Central memory CD4-positive, alpha-beta T cell (primary cell): ENCODE results near the gene ITGAX.

Experiments
- DNase-seq: peaks from one replicate; pipeline ENCODE4 v3.0.0; 2022

The ITGAX gene

DNA sequence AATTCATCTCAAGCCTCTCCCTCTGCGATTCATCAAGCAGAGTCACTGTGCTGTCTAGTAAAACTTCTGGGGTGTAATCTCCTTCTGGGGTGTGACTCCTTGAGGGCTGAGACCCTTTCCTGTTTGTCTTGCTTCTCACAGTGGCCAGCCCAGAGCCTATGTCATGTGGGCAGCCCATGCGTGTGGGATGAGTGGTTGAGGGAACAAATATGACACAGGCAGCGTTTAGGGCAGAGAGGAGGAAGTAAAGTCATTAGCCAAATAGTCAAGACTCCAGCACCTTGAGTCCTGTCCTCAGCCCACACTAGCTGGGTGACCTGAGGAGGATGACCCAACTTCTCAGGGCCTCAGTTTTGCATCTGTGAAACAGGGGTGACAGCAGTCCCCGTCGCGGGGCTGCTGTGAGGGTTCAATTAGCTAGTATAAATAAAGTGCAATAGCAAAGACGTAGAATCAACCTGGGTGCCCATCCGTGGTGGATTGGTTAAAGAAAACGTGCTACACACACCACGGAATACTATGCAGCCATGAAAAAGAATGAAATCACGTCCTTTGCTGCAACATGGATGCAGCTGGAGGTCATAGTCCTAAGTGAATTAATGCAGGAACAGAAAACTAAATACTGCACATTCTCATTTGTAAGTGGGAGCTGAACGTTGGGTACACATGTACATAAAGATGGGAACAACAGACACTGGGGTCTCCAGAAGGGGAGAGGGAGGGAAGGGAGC is 4.5 kb upstream of the ITGAX start:
- DNase-seq: no peak

- no peak for DNase-seq
These were observed 3.6 kb upstream of the ITGAX start for GRCh38 chr16:31351246-31351941.

DNA sequence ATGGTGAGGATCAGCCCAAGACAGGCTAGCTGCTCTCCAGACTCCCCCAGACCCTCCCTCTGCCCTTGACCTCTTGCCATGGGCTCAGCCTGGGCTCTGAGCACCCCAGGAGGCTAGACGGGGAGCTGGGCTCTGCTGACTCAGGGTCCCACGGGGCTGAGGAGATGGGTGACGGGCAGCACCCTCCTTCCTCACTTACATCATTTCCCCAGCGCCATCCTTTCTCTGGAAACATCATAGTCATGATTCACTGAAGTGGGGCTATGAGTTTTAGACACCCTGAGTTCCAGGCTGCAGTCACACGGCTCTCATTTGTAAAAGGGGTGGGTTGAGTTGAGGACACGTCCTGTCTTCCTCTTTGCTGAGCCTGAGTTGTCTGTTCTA is 3.0 kb upstream of the ITGAX start:
- DNase-seq: no peak

DNA sequence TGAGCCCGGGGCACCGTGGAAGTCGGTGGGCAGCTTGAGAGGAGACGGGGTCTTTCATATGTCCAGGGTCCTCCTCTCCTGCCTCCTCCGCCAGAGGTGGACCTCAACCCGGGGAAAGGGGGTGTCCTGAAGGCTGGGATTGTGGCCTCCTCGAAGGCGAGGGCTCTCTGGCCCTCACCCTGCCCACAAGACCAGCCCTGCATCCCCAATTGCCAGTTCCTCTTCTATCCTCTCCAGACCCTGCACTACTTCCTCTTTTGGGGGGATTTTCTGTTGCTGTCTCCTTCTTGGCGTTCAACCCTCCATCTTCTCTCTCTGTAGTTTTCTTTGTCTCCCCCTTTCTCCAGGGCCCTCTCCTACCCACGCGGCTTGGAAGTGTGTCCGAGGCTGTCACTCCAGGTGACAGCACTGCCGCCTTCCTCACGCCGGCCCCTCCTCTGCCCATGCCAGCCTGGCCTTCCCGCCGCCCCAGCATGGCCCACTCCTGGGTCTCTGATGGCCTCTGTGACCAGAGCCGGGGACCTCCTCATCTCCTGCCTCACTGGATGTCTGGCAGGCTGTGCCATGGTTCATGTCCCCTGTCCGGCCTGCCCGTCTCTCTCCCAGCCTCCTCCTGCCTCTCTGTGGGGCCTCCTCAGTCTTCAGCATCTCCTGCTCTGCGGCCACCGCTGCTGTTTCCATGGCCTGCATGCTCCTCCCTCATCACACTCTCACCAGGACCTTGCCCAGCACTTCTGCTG is 2.4 kb upstream of the ITGAX start:
- no peak for DNase-seq

- no peak for DNase-seq
These were observed 590 bp downstream of the ITGAX start for GRCh38 chr16:31355431-31356100.

DNA sequence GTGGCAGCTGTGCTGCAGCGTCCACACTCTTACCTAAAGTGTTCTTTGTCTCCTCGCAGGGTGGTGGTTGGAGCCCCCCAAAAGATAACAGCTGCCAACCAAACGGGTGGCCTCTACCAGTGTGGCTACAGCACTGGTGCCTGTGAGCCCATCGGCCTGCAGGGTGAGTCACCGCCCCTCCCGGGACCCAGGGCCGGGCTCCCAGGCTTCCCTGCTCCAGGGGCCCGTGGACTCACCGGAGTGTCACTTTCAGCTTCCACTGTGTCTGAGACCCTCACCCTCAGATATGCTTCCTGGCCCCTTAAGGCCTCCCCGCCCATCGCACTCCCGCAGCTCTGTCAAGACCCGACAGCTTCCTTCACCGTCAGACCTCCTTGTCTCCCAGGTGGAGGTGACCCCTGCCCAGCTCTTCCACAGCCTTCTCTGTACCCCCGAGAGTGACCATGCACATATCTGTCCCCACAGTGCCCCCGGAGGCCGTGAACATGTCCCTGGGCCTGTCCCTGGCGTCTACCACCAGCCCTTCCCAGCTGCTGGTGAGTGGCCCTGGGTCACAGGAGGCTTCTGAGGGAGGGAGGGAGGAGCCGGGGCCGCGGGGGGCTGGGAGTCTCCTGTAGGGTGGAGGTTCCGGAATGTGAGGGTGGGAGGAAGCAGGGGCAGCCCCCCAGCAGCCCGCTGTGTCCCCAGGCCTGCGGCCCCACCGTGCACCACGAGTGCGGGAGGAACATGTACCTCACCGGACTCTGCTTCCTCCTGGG is 1.8 kb downstream of the ITGAX start:
- DNase-seq: no peak

GRCh38 chr16:31357324-31358109 is 2.5 kb downstream of the ITGAX start:
- no peak for DNase-seq

DNA sequence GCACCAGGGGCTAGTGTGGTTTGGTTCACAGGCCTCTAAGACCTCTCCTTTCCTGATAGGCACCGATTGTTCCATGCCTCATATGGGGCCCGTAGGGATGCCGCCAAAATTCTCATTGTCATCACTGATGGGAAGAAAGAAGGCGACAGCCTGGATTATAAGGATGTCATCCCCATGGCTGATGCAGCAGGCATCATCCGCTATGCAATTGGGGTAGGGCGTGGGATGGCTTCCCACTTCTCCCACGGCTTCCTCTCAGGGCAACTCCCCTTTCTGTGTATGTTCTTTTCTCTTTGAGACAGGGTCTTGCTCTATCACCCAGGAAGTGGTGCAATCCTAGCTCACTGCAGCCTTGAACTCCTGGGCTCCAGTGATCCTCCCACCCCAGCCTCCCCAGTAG is 5.3 kb downstream of the ITGAX start:
- no peak for DNase-seq

DNA sequence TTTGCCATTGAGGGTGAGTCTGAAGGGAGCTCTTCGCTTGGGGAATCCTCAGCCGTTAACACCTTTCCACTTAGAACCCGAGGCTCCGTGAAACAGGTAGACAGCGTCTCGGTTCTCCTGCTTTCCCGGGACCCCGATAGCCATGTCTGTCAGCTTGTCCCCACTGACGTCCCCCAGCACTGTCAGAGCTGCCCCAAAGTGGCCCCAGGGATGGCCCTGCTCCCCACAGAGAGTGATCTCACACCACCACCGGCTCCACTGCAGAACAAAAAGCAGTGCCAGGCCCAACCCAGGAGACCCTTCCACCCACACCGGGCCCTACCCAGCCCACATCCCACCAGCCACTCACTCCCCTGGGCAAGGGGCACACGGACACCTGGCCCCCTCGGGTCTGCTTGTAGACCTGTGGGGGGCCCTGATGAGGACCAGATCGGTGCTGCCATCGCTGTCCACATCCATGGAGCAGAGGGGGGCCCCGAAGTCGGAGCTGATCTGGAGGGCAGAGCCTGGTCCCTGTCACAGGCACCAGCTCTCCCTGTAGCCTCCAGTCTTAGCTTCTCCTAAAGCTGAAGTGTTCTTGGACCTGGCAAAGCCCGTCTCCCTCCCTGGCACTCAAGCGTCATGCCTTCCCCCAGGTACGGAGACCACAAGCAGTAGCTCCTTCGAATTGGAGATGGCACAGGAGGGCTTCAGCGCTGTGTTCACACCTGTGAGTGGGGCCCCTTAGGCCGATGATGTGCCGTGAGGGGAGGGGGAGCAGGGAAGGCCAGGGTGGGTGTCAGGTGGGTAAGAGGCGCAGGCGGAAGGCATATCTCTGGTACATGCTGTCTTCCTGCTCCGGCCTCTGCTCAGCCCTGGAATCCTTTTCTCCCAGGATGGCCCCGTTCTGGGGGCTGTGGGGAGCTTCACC is 6.5 kb downstream of the ITGAX start:
- DNase-seq: no peak

DNA sequence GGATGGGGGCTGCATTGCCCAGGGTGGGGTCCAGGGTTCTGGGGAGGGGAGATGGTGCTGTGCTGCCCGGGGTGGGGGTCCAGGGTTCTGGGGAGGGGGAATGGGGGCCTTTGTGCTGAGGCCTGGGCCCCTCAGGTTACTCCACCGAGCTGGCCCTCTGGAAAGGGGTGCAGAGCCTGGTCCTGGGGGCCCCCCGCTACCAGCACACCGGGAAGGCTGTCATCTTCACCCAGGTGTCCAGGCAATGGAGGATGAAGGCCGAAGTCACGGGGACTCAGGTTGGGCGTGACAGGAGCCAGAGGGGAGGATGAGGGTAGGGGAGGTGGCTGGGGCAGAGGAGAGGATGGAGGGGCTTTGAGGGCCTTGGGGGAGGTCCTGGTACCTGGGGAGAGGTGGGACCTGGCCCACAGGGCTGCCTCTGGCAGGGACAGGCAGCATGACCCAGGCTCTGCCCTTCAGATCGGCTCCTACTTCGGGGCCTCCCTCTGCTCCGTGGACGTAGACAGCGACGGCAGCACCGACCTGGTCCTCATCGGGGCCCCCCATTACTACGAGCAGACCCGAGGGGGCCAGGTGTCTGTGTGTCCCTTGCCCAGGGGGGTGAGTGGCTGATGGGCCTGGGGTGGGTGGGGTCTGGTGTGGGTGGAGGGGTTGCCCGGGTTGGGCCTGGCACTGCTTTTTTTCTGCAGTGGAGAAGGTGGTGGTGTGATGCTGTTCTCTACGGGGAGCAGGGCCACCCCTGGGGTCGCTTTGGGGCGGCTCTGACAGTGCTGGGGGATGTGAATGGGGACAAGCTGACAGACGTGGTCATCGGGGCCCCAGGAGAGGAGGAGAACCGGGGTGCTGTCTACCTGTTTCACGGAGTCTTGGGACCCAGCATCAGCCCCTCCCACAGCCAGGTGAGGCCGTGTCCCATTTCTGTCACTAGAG is 7.8 kb downstream of the ITGAX start:
- DNase-seq: no peak

DNA sequence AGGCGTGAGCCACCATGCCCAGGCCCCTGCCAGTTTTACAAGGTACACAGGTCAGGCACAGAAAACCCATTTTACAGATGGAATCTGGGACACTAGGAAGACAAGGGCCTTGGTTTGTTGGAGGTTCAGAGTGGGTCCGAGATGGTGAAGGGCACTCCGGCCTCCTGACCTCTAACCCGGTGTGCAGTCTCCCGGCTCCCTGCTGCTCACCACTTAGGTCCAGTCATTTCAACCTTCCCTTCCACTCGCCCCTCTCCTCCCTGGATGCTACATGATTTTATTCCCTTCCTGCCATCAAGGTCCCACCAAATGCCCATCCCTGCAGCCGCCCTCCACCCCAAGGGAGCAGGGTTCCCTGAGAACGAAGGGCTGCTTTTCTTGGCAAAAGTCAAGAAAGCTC is 8.7 kb downstream of the ITGAX start:
- no peak for DNase-seq

- DNase-seq: no peak
These were observed 9.4 kb downstream of the ITGAX start for GRCh38 chr16:31364421-31364820.

- DNase-seq: no peak
These were observed 10.3 kb downstream of the ITGAX start for GRCh38 chr16:31365131-31365865.

DNA sequence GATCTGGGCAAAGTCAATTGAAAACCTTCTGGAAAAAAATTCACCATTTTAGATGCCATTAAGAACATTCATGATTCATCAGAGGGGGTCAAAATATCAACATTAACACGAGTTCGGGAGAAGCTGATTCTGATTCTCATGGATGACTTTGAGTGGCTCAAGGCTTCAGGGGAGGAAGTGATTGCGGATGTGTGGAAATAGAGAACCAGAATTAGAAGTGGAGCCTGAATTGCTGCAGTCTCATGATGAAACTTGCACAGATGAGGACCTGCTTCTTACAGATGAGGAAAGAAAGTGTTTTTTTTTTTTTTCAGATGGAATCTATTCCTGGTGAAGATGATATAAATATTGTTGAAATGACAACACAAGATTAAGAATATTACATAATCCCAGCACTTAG is 12.9 kb downstream of the ITGAX start:
- no peak for DNase-seq

DNA sequence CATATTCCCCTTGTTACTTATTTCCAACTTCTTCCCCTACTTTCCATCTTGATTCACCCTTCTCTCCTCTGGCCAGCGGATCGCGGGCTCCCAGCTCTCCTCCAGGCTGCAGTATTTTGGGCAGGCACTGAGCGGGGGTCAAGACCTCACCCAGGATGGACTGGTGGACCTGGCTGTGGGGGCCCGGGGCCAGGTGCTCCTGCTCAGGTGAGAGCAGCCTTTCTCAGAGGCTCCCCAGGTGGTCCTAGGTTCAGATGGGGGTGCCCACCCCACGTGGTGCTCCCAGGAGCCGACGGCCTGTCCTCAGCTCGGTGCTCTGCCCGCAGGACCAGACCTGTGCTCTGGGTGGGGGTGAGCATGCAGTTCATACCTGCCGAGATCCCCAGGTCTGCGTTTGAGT is 16.0 kb downstream of the ITGAX start:
- no peak for DNase-seq

DNA sequence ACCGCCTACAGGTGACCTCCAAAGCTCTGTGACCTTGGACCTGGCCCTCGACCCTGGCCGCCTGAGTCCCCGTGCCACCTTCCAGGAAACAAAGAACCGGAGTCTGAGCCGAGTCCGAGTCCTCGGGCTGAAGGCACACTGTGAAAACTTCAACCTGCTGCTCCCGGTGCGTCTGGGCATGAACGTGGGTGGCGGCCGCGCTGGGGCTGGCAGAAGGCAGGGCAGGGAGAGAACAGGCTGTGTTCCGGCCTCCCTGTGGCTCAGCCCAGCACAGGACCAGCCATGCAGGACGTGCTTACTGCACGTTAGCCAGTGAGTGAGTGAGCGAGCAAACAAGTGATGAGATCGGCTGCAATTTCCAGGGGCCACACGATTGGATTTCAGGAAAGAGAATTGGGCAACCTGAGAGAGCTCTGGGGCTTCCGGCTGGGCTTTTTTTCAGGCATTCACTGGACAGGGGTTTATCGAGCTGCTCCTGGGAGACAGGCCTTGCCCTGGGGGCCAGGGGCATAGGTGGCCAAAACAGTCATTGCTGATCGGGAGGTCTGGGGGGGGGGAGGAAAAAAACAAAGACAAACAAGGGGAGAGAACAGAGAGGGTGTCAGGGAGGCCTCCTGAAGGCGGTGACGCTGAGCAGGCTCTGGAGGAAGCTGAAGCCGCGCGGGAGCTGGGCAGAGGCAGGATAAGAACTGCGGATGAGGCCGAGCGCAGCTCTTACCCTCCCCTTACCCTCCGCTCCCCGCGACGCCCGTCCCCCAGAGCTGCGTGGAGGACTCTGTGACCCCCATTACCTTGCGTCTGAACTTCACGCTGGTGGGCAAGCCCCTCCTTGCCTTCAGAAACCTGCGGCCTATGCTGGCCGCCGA is 16.9 kb downstream of the ITGAX start:
- DNase-seq: no peak

DNA sequence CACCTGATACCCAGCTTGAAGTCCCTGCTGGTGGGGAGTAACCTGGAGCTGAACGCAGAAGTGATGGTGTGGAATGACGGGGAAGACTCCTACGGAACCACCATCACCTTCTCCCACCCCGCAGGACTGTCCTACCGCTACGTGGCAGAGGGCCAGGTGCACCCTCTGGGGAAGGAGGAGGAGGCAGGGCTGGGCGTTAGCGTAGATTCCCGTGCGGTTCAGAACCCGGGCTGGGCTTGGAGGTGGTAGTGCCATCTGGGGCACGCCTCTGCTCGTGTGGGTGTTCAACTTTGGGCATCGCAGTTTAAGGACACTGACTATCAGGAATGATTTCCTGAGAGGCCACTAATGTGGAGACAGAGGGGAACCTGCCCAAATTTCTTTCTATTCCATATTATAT is 18.3 kb downstream of the ITGAX start:
- no peak for DNase-seq

- no peak for DNase-seq
These were observed 20.3 kb downstream of the ITGAX start for GRCh38 chr16:31375231-31375630.
